ENCODE results near the gene TBC1D14. TPM values are rescaled to one million over a fixed set of nuclear protein-coding genes. Genes with fewer than 3 reads are reported as not detected.

TBC1D14 gene
- total RNA-seq, 1 donor from 2014 or later: 39.6 TPM

DNA sequence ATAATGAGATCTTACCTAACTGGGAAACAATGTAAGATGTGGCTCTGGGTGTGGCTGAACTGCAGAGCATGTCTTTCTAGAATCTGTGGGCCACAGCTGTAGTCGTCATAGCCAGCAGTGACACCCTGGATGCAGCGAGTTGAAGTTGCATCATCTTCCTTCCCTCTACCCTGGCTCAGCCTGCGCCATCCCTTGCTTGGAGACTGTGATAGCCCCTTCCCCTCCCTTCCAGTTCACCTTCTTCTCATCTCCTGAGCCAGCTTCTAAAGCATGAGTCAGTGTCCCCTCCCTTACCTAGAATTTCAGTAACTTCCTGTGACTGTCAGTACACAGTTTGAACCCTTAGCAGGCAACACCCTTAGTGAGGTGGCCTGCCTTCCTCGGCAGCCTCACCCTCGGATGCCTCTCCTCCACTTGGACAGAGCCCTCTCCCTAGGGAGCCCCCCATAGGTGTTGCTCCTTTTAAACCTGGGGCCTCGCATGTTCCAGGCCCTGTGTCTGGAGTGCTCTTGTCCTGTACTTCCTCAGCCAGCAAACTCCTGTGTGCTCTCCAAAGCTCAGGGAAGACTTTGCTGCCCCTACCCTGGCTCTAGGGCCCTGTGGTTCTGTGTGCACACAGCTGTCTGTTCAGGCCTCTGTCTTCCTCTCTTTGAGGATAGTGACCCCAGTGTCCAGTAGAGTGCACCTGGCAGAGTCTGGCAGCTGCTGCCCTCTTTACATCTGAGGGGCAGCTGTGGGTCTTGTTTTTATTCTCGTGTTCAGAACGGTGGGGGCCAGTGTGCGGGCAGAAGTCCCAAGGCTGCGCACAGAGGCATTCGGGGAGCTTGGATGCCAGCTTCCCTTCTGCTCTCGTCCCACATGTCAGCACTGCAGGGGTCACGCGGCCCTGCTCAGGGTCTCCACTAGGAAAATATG is 89.8 kb downstream of the TBC1D14 start:
- intact Hi-C loops (cut with micrococcal nuclease): loop anchor here (1.0 kb wide), 1 partner anchor 12 kb away; no protein-coding TSS in a partner anchor

DNA sequence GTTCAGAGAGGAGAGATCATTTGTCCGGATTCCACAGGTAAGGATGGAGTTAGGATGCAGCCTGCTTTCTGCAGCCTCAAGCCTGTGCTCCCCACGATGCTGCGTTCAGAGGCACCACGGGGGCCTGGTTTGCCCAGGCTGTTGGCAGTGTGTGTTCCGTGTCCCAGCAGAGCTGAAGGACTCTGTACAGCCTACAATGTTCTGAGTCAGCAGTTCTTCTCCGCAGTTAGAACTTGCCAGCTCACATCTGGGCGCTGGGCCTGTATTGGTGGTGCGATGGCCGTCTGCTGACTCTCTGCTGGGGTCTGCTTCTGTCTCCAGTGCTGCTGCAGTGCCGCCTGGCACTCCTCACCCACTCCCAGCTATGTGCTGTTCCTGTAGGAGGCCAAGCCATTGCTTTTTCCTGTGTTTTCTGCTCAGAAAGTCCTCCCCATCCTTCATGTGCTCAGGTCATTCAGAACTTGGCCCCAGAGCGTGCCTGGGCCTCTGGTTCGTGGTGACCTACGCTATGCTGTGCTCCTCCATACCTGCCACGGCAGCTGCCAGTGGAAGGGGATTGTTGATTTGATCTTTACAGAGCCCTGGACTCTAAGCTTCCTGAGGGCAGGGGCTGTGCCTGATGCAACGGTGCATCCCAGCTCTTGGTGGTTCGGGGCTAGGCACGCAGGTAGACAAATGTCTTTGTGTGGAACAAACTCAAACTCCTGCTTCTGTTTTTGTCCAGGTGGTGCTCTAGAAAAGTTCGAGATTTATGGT is 91.0 kb downstream of the TBC1D14 start:
- intact Hi-C loops (cut with micrococcal nuclease): no loop called here

GRCh38 chr4:7001271-7001670 is 91.6 kb downstream of the TBC1D14 start:
- intact Hi-C loops (cut with micrococcal nuclease): no loop called here

- intact Hi-C loops (cut with micrococcal nuclease): no loop called here
These were observed 92.7 kb downstream of the TBC1D14 start for GRCh38 chr4:7002336-7002735.

- intact Hi-C loops (cut with micrococcal nuclease): no loop called here
These were observed 93.7 kb downstream of the TBC1D14 start for GRCh38 chr4:7003176-7003878.

DNA sequence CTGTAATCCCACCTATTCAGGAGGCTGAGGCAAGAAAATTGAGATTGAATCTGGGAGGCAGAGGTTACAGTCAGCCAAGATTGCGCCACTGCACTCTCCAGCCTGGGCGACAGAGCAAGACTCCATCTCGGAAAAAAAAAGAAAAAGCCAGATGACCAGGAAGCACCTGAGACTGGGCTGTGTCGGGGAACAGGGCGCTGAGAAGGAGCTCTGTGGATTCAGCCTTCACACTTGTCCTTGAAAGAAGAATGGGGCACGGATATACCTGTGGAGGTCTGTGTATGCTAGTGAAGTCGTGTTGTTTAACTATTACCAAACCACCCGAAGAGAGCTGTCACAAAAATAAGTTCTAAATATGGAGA is 94.2 kb downstream of the TBC1D14 start:
- intact Hi-C loops (cut with micrococcal nuclease): no loop called here

GRCh38 chr4:7004331-7004730 is 94.7 kb downstream of the TBC1D14 start:
- intact Hi-C loops (cut with micrococcal nuclease): no loop called here

- intact Hi-C loops (cut with micrococcal nuclease): no loop called here
These were observed 95.9 kb downstream of the TBC1D14 start for GRCh38 chr4:7005571-7005970.

GRCh38 chr4:7006411-7006810 is 96.8 kb downstream of the TBC1D14 start:
- intact Hi-C loops (cut with micrococcal nuclease): no loop called here

- intact Hi-C loops (cut with micrococcal nuclease): no loop called here
These were observed 97.7 kb downstream of the TBC1D14 start for GRCh38 chr4:7007142-7007907.

DNA sequence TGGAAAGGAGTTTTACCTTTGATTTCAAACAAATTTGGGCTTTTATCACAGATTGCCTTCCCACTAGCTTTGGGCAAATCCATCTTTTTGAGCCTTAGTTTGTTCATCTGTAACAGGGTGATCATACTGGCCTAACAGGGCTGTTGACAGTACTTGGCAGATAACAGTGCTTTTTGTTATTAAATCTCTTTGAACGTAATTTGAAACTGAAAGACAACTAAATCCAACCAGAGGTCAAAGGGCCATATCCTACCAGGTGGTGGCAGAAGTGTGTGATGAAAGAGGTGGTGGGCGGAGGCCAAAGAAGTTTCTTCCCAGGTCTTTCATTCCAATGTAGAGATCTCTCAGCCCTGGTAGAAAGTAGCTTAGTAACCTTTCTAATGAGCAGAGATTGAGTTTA is 98.3 kb downstream of the TBC1D14 start:
- intact Hi-C loops (cut with micrococcal nuclease): no loop called here

DNA sequence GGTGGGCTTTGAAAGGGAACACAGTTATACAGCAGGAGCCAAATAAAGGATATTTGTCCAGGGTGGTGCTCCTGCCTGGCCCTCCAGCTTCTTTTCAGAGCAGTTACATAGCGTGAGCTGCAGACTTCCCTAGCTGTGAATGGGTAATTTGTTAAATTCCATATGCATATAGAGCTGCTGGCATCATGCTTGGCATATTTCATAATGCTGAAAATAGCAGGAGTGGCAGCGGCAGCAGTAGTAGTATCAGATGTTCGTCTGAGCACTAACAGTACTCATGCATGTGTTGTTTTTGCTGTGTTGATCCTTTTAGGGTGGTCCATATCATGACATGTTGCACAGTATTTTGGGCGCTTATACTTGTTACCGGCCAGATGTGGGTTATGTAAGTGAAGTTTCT is 99.9 kb downstream of the TBC1D14 start:
- intact Hi-C loops (cut with micrococcal nuclease): no loop called here

DNA sequence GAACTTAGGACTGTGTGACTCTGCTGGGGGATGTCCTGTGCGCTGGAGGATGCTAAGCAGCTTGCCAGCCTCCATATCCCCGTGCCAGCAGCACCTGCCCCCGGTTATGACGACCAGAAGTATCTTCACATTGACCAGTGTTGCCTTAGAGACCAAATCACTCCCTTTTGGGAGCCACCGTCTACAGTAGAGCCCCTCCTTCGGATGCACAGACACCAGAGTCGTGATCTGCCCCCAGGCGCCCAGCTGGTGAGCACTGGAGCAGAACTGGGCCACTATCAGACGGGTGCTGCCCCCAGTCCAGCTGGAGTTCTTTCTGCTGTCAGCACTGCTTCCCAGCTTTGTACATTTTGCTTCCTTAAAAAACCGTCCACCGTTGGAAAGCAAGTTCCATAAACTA is 103.5 kb downstream of the TBC1D14 start:
- intact Hi-C loops (cut with micrococcal nuclease): no loop called here

GRCh38 chr4:7014815-7015214 is 105.2 kb downstream of the TBC1D14 start:
- intact Hi-C loops (cut with micrococcal nuclease): no loop called here

- intact Hi-C loops (cut with micrococcal nuclease): no loop called here
These were observed 105.9 kb downstream of the TBC1D14 start for GRCh38 chr4:7015383-7016035.

DNA sequence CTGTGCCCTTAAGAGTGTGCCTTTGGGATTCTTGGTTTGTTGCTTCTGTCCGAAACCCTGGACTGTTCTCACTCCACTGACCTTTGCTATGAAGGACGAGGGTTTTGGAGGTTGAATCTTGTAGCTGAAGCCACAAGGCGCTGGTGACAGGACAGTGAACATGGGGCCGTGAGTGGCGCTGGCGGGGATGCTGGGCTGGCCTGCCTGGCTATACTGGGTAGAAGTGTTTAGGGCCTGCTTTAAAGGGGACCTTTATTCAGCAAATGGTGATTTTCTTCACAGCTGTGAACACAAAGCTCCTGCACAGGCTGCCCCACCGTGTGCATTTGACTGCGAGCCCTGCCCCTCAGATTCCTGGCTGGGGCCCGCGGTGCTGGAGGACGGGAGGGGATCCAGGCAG is 106.5 kb downstream of the TBC1D14 start:
- intact Hi-C loops (cut with micrococcal nuclease): no loop called here

- intact Hi-C loops (cut with micrococcal nuclease): no loop called here
These were observed 106.9 kb downstream of the TBC1D14 start for GRCh38 chr4:7016512-7016911.

- intact Hi-C loops (cut with micrococcal nuclease): no loop called here
These were observed 107.9 kb downstream of the TBC1D14 start for GRCh38 chr4:7017446-7018048.

DNA sequence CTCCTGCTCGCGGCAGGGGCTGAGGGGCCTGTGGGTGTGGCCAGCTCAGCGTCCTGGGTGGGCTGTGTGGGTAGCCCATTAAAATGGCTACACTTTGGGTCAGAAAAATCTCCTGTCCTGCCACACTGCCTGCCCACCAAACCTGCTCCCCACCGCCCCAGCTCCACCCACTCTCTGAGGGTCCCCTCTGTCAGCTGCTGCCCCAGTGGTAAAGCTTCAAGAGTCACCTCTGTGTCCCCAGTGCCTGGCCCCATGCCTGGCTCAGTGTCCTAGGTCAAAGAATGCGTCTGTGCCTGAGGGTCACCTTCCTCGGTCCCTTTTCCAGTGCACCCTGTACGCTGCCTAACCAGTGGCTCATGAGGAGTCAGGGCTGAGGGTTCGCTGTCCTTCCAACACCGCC is 108.7 kb downstream of the TBC1D14 start:
- intact Hi-C loops (cut with micrococcal nuclease): no loop called here

- intact Hi-C loops (cut with micrococcal nuclease): no loop called here
These were observed 109.7 kb downstream of the TBC1D14 start for GRCh38 chr4:7019367-7019766.
